Body of pancreas (tissue), 4 donors: ENCODE results near the gene ADGRL4. TPM values are rescaled to one million over a fixed set of nuclear protein-coding genes. Genes with fewer than 3 reads are reported as not detected.
A peak's percentile ranks its signal among the peaks of the same experiment; 100 is the strongest.

Source experiments
- ATAC-seq: fragments of 150-250 bp; one replicate; pipeline ENCODE4 v1.9.1; 2016
- DNase-seq, 4 donors: peaks; one replicate each; pipeline ENCODE4 v3.0.0-alpha.2; 2019
- H3K27ac ChIP-seq, 4 donors: fragments of 200-600 bp; sonication (generic); 1 replicate in 3 of 4; 2 replicates in 1 of 4; pipeline versions ENCODE4 v1.5.1 to v1.6.1; 2016 to 2019; ENCODE audit warnings: mild to moderate bottlenecking in 1 of 4, mixed read lengths in 1 of 4, moderate library complexity in 1 of 4
- H3K27me3 ChIP-seq, 2 donors: fragments of 200-600 bp; sonication (generic); one replicate each; pipeline ENCODE4 v1.6.0; 2016; ENCODE audit warnings: mild to moderate bottlenecking in 1 of 2
- H3K36me3 ChIP-seq, 2 donors: fragments of 200-600 bp; sonication (generic); replicated peaks in 1 of 2; 2 replicates each; pipeline ENCODE4 v1.5.1; 2016; ENCODE audit warnings: low read depth in 2 of 2; ENCODE audit not compliant: insufficient read depth in 1 of 2
- H3K4me1 ChIP-seq: fragments of 200-600 bp; sonication (generic); one replicate; pipeline ENCODE4 v1.6.0; 2016
- H3K4me3 ChIP-seq, 2 donors: fragments of 200-600 bp; sonication (generic); 1 replicate in 1 of 2; 2 replicates in 1 of 2; pipeline ENCODE4 v1.5.1; 2016 to 2019
- H3K9me3 ChIP-seq, 3 donors: fragments of 200-600 bp; sonication (generic); 1 replicate in 2 of 3; 2 replicates in 1 of 3; pipeline ENCODE4 v1.5.1; 2016
- CTCF ChIP-seq, 7 experiments: fragments of 450-650 bp in 4 of 7; fragments of 200-600 bp in 3 of 7; sonication (generic) in 3 of 7; IDR thresholded peaks; one replicate each; pipeline ENCODE4 v1.5.1; 2016 to 2019; ENCODE audit warnings: antibody characterized with exemption in 7 of 7
- POLR2A ChIP-seq, 3 donors: fragments of 450-650 bp; IDR thresholded peaks; one replicate each; pipeline ENCODE4 v1.6.1; 2016; ENCODE audit warnings: antibody characterized with exemption in 3 of 3, mild to moderate bottlenecking in 2 of 3
- WGBS, 2 donors: methylation state at CpG; one replicate each; pipeline ENCODE4 v1.1.5; 2017; 5-methylcytosine and 5-hydroxymethylcytosine counted together
- intact Hi-C: fragments of 100-400 bp; cut with DNase I; formaldehyde crosslinking; loops from one replicate; pipeline ENCODE4 v1.15.1; 2023
- total RNA-seq, 2 donors: library from RNA; depleted of rRNA; stranded (reverse); fragments of >200 nt; gene quantifications; one replicate each; pipeline ENCODE4 v1.1.0, GENCODE V29; 2016

The ADGRL4 gene
- total RNA-seq, 2 donors from 2014 or later, result 4.3 to 6.2 TPM

GRCh38 chr1:78854556-78854955, 152.0 kb downstream of the ADGRL4 start:
- 64 to 70% methylated on average over 5 of the region's 5 CpGs for WGBS, 2 donors
- H3K4me1 ChIP-seq, result no peaks in the 10 kb centered on the region
- intact Hi-C loops, result no loop called here
- no peaks in the 10 kb centered on the region for H3K36me3 ChIP-seq
- no peak overlapping the region for H3K4me3 ChIP-seq
- no peak overlapping the region for H3K27ac ChIP-seq
- ATAC-seq, result no peak
- no peaks in the 10 kb centered on the region for H3K27me3 ChIP-seq
- H3K9me3 ChIP-seq, result no peaks in the 10 kb centered on the region
- DNase-seq, result no peak
- no peak for TF ChIP-seq CTCF (IDR thresholded peaks at IDR 0.05)
- no peak for TF ChIP-seq POLR2A (IDR thresholded peaks at IDR 0.05)

GRCh38 chr1:78843546-78843945, 163.0 kb downstream of the ADGRL4 start:
- DNase-seq (no peak), ATAC-seq (no peak)
- Histone ChIP-seq H3K4me3 (no peak overlapping the region), H3K36me3 (no peaks in the 10 kb centered on the region), H3K27ac (no peak overlapping the region), H3K4me1 (peaks cover 5% of the 10 kb centered on the region), H3K9me3 (no peaks in the 10 kb centered on the region), H3K27me3 (no peaks in the 10 kb centered on the region)
- WGBS, 2 donors, result 72 to 81% methylated on average over 4 of the region's 4 CpGs
- TF ChIP-seq POLR2A (IDR thresholded peaks at IDR 0.05) (no peak), CTCF (IDR thresholded peaks at IDR 0.05) (no peak)
- intact Hi-C loops, result no loop called here

- Histone ChIP-seq H3K4me1 (peaks cover 5% of the 10 kb centered on the region), H3K27ac (no peak overlapping the region)
- intact Hi-C loops, result no loop called here
Measured at GRCh38 chr1:78843111-78843510, 163.4 kb downstream of the ADGRL4 start.

GRCh38 chr1:78840453-78841271, 165.9 kb downstream of the ADGRL4 start:
- Histone ChIP-seq H3K4me3 (no peak overlapping the region), H3K27me3 (no peaks in the 10 kb centered on the region), H3K4me1 (peaks cover 5% of the 10 kb centered on the region), H3K27ac (no peak overlapping the region), H3K36me3 (no peaks in the 10 kb centered on the region), H3K9me3 (no peaks in the 10 kb centered on the region)
- no peak for ATAC-seq
- intact Hi-C loops, result no loop called here
- WGBS, 2 donors, result 31 to 35% methylated on average over 8 of the region's 8 CpGs
- peak in 2 of 4 donors; percentile 13 to 16 for DNase-seq
- TF ChIP-seq POLR2A (IDR thresholded peaks at IDR 0.05), result no peak
- no peak for TF ChIP-seq CTCF (IDR thresholded peaks at IDR 0.05)

More at GRCh38 chr1:78843111-78843510, 163.4 kb downstream of the ADGRL4 start:
- TF ChIP-seq POLR2A (IDR thresholded peaks at IDR 0.05) (no peak), CTCF (IDR thresholded peaks at IDR 0.05) (no peak)
- H3K4me3 ChIP-seq, result no peak overlapping the region
- H3K36me3 ChIP-seq, result no peaks in the 10 kb centered on the region
- ATAC-seq (no peak), DNase-seq (no peak)
- no peaks in the 10 kb centered on the region for H3K9me3 ChIP-seq
- 30% methylated on average over 1 of the region's 1 CpG for WGBS, 2 donors
- no peaks in the 10 kb centered on the region for H3K27me3 ChIP-seq
